Adrenal gland (tissue), 5 donors: ENCODE measurements around the gene ZNF287.

Experiments used
- POLR2A ChIP-seq, 2 donors: fragments of 450-650 bp; IDR thresholded peaks; one replicate each; pipeline ENCODE4 v1.6.1; 2017; ENCODE audit warnings: antibody characterized with exemption in 2 of 2, mild to moderate bottlenecking in 2 of 2, moderate library complexity in 1 of 2
- TF ChIP-seq, protein P1 (sequence below), 6 experiments: fragments of 450-650 bp in 4 of 6; fragments of 200-600 bp in 2 of 6; sonication (generic) in 1 of 6; IDR thresholded peaks; 1 replicate in 5 of 6; 2 replicates in 1 of 6; pipeline versions ENCODE4 v1.5.1 to v1.8.0; 2016 to 2021; ENCODE audit warnings: antibody characterized with exemption in 6 of 6, mild to moderate bottlenecking in 2 of 6, moderate library complexity in 1 of 6
- donor health status: DM: no; HTN: no; CAD: no.

GRCh38 chr17:16551878-16552636 lies 16.9 kb downstream of the ZNF287 start:
- TF ChIP-seq, protein P1, sequence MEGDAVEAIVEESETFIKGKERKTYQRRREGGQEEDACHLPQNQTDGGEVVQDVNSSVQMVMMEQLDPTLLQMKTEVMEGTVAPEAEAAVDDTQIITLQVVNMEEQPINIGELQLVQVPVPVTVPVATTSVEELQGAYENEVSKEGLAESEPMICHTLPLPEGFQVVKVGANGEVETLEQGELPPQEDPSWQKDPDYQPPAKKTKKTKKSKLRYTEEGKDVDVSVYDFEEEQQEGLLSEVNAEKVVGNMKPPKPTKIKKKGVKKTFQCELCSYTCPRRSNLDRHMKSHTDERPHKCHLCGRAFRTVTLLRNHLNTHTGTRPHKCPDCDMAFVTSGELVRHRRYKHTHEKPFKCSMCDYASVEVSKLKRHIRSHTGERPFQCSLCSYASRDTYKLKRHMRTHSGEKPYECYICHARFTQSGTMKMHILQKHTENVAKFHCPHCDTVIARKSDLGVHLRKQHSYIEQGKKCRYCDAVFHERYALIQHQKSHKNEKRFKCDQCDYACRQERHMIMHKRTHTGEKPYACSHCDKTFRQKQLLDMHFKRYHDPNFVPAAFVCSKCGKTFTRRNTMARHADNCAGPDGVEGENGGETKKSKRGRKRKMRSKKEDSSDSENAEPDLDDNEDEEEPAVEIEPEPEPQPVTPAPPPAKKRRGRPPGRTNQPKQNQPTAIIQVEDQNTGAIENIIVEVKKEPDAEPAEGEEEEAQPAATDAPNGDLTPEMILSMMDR (IDR thresholded peaks at IDR 0.05): no peak
- no peak for TF ChIP-seq POLR2A (IDR thresholded peaks at IDR 0.05)
